ENCODE measurements around the gene OSM. TPM values are rescaled to one million over a fixed set of nuclear protein-coding genes. Genes with fewer than 3 reads are reported as not detected.

The OSM gene
- not detected in 2 replicates for total RNA-seq

GRCh38 chr22:30266445-30267381 is at the start of gene OSM:
Gene OSM, minus strand, starts transcription at chr22:30266851. Its CDS starts 52 bp downstream, at chr22:30266799.

GRCh38 chr22:30289141-30289979 is 22.7 kb upstream of the OSM start, which contains the start of gene CASTOR1:
Gene CASTOR1, minus strand, starts transcription at chr22:30289505. Its CDS starts 8 bp downstream, at chr22:30289497.

DNA sequence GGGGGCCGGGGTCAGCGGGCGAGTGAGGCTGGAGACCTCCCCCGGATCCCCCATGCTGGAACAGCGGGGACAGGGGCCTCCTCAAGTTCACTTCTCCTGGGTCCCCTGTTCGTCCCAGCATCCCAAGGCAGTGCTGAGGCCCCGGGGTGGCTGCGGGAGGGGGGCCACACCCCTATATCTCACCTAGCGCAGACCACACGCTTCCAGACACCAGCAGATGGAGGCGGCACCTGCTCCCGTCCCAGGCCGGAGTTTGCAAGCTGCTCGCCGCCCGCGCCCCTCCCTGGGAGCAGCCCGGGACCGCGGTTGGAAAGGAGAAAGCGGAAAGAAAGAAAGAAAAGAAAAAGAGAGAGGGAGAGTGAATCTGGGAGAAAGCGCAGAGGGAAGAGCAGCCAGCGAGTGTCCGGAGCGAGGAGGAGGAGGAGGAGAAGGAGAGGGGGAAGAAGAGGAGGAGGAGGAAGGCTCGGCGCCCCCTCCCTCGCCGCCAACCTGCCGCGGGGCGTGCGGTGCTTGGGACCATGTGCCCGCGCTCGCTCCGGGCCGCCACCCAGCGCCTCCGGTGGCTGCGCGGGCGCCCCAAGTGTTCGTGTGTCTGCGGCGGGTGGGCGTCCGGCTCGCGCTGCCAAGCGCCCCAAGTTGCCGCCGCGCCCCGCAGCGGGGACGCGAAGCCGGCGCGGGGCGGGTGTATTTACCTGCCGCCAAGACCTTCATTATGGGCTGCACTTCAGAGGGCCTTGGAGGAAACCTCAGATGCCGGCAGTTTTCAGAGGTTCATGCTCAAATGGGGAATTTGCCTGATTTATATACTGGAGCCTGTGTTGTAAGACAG is 20.5 kb downstream of the OSM start, which contains the start of gene LIF:
Gene LIF (minus strand): TSS at position 775 of the 829 bp plus-strand sequence. CDS start 64 bp downstream, at position 711.

Other genes with a start within 250 kb of the OSM start
- not detected in 2 replicates for gene HORMAD2, start 186.4 kb downstream of the OSM start, total RNA-seq
- gene LIF, start 20.1 kb downstream of the OSM start, total RNA-seq = 0.26 and 1.6 TPM in 2 replicates
- gene CASTOR1, start 22.7 kb upstream of the OSM start, total RNA-seq = 24.3 and 42.6 TPM in 2 replicates
- gene TBC1D10A, start 60.1 kb upstream of the OSM start, total RNA-seq = 10.9 and 27.8 TPM in 2 replicates
- gene SF3A1, start 90.0 kb upstream of the OSM start, total RNA-seq = 25.2 and 32.3 TPM in 2 replicates
- gene CCDC157, start 90.2 kb upstream of the OSM start, total RNA-seq = 0.17 and 3.2 TPM in 2 replicates
- gene RNF215, start 120.6 kb upstream of the OSM start, total RNA-seq = 17.5 and 25.2 TPM in 2 replicates
- 4.0 and 5.0 TPM in 2 replicates for gene SEC14L2, start 130.2 kb upstream of the OSM start, total RNA-seq
- gene MTFP1, start 158.9 kb upstream of the OSM start, total RNA-seq = 3.3 and 14.2 TPM in 2 replicates
- not detected in 2 replicates for gene SEC14L3, start 205.2 kb upstream of the OSM start, total RNA-seq
- gene SEC14L4, start 238.8 kb upstream of the OSM start, total RNA-seq = not detected in 2 replicates

Data from pericardium fibroblast (primary cell).